ENCODE results near the gene FAM171A2.

GRCh38 chr17:44331249-44331760 lies 32.3 kb downstream of the FAM171A2 start:
- TF ChIP-seq CTCF (IDR thresholded peaks at IDR 0.05; ENCODE audit: low read length) = peak; percentile 87
- TF ChIP-seq EZH2 (IDR thresholded peaks at IDR 0.05; ENCODE audit: borderline replicate concordance, low read length) = no peak
